Measurements from ENCODE around the gene XYLT1. TPM values are rescaled to one million over a fixed set of nuclear protein-coding genes. Genes with fewer than 3 reads are reported as not detected.

XYLT1 gene
- total RNA-seq, 1 donor from 2014 or later, result under 0.01 TPM

- Histone ChIP-seq H3K27me3 (ENCODE audit: control insufficient read depth, insufficient read depth, low read length) (no peaks in the 10 kb centered on the region), H3K4me3 (ENCODE audit: low read depth, low read length) (no peak overlapping the region), H3K36me3 (ENCODE audit: control insufficient read depth, insufficient read depth, low read length) (no peaks in the 10 kb centered on the region)
- TF ChIP-seq CTCF (IDR thresholded peaks at IDR 0.05; ENCODE audit: insufficient read depth, low read length, severe bottlenecking), result no peak
- no peak for DNase-seq (ENCODE audit: low read depth)
- no peak for FAIRE-seq
These were observed 87.6 kb downstream of the XYLT1 start for GRCh38 chr16:17382949-17383863.

GRCh38 chr16:17382514-17382913 lies 88.2 kb downstream of the XYLT1 start:
- FAIRE-seq (no peak), DNase-seq (ENCODE audit: low read depth) (no peak)
- Histone ChIP-seq H3K27me3 (ENCODE audit: control insufficient read depth, insufficient read depth, low read length) (no peaks in the 10 kb centered on the region), H3K36me3 (ENCODE audit: control insufficient read depth, insufficient read depth, low read length) (no peaks in the 10 kb centered on the region), H3K4me3 (ENCODE audit: low read depth, low read length) (no peak overlapping the region)
- no peak for TF ChIP-seq CTCF (IDR thresholded peaks at IDR 0.05; ENCODE audit: insufficient read depth, low read length, severe bottlenecking)

DNA sequence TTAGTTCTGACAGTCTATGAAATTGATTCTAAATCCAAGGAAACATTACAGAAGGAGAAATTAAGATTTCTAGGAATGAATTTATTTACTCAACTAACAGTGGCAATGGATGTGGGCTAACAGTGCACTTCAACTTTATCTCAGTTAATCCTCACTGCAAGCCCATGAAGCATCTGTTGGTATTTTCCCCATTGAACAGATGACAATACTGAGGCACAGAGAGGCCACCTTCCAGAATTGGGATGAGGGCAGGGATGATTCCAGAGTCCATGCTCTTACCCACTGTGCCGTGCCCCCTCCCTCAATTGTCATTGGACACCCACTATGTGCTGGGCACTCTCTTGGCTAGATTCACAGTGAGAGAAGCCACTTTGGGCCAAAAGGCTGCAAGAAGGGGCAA lies 89.0 kb downstream of the XYLT1 start:
- DNase-seq (ENCODE audit: low read depth) (no peak), FAIRE-seq (no peak)
- TF ChIP-seq CTCF (IDR thresholded peaks at IDR 0.05; ENCODE audit: insufficient read depth, low read length, severe bottlenecking), result no peak
- no peaks in the 10 kb centered on the region for H3K36me3 ChIP-seq (ENCODE audit: control insufficient read depth, insufficient read depth, low read length)
- no peaks in the 10 kb centered on the region for H3K27me3 ChIP-seq (ENCODE audit: control insufficient read depth, insufficient read depth, low read length)
- no peak overlapping the region for H3K4me3 ChIP-seq (ENCODE audit: low read depth, low read length)

GRCh38 chr16:17380613-17381012 lies 90.1 kb downstream of the XYLT1 start:
- no peak overlapping the region for H3K4me3 ChIP-seq (ENCODE audit: low read depth, low read length)
- no peak for TF ChIP-seq CTCF (IDR thresholded peaks at IDR 0.05; ENCODE audit: insufficient read depth, low read length, severe bottlenecking)
- DNase-seq (ENCODE audit: low read depth) (no peak), FAIRE-seq (no peak)
- H3K27me3 ChIP-seq (ENCODE audit: control insufficient read depth, insufficient read depth, low read length), result no peaks in the 10 kb centered on the region
- no peaks in the 10 kb centered on the region for H3K36me3 ChIP-seq (ENCODE audit: control insufficient read depth, insufficient read depth, low read length)

DNA sequence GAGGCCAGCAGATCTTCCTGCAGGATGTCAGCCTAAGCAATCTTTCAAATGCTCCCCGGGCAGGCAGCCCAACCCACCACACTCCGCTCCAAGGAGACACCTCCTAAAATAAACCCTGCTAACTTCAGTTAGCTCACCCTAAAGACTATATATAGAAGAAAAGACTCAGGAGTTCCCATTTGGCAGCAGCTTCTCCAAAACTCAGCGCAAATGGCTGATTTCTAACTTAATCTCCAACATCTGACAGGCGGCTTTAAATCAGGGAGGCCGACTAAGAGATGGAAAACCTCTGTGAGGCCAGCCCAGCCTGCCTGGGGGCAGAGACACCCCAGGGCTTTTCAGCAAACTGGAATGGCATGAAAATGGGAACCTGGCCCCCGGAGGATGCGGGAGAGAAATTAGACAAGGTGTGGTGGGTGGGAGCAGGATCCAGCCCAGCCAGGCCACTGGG lies 91.6 kb downstream of the XYLT1 start:
- H3K27me3 ChIP-seq (ENCODE audit: control insufficient read depth, insufficient read depth, low read length), result no peaks in the 10 kb centered on the region
- no peaks in the 10 kb centered on the region for H3K36me3 ChIP-seq (ENCODE audit: control insufficient read depth, insufficient read depth, low read length)
- no peak for TF ChIP-seq CTCF (IDR thresholded peaks at IDR 0.05; ENCODE audit: insufficient read depth, low read length, severe bottlenecking)
- H3K4me3 ChIP-seq (ENCODE audit: low read depth, low read length), result no peak overlapping the region
- DNase-seq (ENCODE audit: low read depth), result no peak
- no peak for FAIRE-seq

Data from bronchial epithelial cell (primary cell).